HuH-7.5 (cell line): ENCODE measurements around the gene SPPL2C.

Experiments
- DNase-seq: peaks from one replicate; pipeline ENCODE4 v3.0.0; 2011; ENCODE audit warnings: low spot score

Gene SPPL2C

DNA sequence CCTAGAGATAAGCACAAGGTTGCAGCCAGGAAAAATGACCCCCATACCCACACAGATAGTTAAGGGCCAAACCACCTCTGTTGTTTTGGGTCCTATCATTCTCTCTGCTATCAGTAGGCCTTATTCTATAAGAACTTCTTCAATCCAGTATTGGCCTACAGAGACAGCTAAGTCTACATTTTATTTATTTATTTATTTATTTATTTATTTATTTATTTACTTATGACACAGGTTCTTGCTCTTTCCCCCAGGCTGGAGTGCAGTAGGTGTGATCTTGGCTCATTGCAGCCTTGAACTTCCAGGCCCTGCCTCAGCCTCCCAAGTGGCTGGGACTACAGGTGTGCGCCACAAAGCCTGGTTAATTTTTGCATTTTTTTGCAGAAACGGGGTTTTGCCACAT is 42.2 kb downstream of the SPPL2C start:
- no peak for DNase-seq

DNA sequence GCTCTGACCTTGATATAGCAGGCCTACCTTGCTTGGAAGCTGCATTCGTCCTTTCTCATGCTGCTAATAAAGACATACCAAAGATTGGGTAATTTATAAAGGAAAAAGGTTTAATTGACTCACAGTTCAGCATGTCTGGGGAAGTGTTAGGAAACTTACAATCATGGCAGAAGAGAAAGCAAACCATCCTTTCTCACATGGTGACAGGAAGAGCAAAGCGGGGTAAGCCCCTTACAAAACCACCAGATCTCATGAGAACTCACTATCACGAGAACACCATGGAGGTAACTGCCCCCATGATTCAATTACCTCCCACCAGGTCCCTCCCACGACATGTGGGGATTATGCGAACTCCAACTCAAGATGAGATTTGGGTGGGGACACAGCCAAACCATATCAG is 43.7 kb downstream of the SPPL2C start:
- no peak for DNase-seq

DNA sequence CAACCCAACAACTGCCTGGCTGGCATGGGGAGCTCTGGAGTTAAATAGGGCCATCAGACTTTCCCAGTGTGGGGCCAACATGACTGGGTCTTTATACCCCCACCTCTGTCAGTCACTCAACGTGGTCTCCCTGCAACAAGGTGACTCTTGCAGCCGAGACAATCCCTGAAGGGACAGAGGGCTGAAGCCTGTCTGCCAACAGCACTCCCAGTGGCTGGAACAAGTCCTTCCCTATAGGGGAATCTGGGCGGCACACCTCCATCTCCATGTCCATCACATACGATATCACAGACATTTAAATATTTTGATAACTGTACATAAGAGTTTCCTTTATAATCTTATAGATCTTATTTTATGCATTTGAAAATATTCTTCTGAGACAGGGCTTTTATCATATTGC is 44.9 kb downstream of the SPPL2C start:
- DNase-seq = no peak

DNA sequence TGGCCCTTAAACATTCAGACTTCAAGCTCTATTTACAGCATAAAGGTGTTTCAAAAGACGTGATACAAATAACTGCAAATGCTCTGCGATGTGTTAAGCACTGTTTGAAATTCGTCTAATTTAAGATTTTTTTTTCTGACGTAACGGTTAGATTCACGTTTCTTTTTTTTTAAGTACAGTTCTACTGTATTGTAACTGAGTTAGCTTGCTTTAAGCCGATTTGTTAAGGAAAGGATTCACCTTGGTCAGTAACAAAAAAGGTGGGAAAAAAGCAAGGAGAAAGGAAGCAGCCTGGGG is 49.0 kb downstream of the SPPL2C start:
- no peak for DNase-seq

DNA sequence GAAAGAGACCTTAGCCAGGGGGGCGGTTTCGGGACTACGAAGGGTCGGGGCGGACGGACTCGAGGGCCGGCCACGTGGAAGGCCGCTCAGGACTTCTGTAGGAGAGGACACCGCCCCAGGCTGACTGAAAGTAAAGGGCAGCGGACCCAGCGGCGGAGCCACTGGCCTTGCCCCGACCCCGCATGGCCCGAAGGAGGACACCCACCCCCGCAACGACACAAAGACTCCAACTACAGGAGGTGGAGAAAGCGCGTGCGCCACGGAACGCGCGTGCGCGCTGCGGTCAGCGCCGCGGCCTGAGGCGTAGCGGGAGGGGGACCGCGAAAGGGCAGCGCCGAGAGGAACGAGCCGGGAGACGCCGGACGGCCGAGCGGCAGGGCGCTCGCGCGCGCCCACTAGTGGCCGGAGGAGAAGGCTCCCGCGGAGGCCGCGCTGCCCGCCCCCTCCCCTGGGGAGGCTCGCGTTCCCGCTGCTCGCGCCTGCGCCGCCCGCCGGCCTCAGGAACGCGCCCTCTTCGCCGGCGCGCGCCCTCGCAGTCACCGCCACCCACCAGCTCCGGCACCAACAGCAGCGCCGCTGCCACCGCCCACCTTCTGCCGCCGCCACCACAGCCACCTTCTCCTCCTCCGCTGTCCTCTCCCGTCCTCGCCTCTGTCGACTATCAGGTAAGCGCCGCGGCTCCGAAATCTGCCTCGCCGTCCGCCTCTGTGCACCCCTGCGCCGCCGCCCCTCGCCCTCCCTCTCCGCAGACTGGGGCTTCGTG is 49.5 kb downstream of the SPPL2C start, which contains the start of gene MAPT:
MAPT (plus strand) TSS at position 533 of the 763 bp plus-strand sequence. CDS start 67,784 bp downstream, outside the sequence.
- DNase-seq = peak; percentile 92

DNA sequence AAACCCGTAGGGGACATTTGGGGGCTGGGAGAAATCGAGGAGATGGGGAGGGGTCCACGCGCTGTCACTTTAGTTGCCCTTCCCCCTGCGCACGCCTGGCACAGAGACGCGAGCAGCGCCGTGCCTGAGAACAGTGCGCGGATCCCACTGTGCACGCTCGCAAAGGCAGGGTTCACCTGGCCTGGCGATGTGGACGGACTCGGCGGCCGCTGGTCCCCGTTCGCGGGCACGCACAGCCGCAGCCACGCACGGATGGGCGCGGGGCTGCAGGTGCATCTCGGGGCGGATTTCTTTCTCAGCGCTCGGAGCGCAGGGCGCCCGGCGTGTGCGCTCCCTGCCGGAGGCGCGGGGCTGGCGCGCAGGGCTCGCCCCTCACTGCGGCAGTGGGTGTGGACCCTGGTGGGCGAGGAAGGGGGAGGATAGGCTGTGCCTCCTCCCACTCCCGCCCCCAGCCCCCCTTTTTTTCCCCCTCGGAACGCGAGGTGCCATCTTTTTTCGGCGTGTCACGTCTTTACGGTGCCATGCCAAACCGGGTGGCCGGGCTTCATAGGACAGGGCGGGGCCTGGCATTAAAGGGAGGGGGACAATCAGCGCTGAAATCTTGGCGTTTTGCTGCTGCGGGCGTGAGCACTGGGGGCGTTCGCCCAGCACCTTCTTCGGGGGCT is 50.8 kb downstream of the SPPL2C start:
- DNase-seq = peak; percentile 51

DNA sequence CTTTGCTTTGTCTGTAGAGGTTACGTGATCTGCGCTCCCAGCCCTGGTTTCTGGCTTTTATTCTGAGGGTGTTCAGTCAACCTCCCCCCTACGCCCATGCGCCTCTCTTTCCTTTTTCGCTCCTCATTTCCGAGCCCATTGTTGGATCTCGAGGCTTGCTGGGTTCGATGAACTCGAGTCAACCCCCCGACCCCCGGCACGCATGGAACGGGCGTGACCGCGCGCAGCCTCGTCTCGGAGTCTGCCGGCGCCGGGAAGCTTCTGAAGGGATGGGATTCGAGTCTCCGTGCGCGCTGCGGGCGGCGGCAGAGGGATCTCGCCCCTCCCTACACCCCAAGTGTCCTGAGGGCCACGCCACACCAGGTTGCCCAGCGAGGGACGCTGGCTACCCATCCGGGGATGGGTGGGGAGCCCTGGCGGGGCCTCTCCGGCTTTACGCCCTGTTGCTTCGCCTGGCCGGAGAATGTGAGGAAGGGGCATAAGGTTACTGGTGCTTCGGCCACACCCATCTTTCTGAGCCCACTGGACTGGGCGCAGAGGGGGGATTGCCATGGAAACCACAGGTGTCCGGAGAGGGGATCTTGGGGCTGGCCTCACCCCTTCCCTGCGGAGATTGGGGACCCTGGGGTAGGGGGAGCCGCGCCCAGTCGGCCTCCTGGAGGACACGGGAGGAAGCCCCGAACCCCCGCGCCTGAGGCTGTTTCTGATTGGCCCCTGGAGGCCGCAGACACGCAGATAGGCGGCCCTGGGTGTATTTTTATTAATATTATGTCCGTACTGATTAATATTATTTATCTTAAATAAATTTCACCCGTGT is 51.5 kb downstream of the SPPL2C start:
- DNase-seq = no peak
